Rectal smooth muscle tissue (tissue), 1 donor: ENCODE results near the gene PSMB3.

Experiments used
- H3K27ac ChIP-seq: one replicate; pipeline ENCODE4 v1.7.0; 2013; ENCODE audit warnings: low read depth, low read length, inconsistent platforms
- H3K27me3 ChIP-seq: one replicate; pipeline ENCODE4 v1.7.0; 2013; ENCODE audit warnings: low read length; ENCODE audit not compliant: control insufficient read depth, insufficient read depth
- H3K36me3 ChIP-seq: one replicate; pipeline ENCODE4 v1.7.0; 2013; ENCODE audit warnings: low read length; ENCODE audit not compliant: control insufficient read depth, insufficient read depth
- H3K4me1 ChIP-seq: one replicate; pipeline ENCODE4 v1.7.0; 2013; ENCODE audit warnings: low read length; ENCODE audit not compliant: control insufficient read depth, insufficient read depth
- H3K4me3 ChIP-seq: one replicate; pipeline ENCODE4 v1.7.0; 2013; ENCODE audit warnings: low read length
- H3K9ac ChIP-seq: one replicate; pipeline ENCODE4 v1.7.0; 2013; ENCODE audit warnings: low read length

Gene PSMB3

DNA sequence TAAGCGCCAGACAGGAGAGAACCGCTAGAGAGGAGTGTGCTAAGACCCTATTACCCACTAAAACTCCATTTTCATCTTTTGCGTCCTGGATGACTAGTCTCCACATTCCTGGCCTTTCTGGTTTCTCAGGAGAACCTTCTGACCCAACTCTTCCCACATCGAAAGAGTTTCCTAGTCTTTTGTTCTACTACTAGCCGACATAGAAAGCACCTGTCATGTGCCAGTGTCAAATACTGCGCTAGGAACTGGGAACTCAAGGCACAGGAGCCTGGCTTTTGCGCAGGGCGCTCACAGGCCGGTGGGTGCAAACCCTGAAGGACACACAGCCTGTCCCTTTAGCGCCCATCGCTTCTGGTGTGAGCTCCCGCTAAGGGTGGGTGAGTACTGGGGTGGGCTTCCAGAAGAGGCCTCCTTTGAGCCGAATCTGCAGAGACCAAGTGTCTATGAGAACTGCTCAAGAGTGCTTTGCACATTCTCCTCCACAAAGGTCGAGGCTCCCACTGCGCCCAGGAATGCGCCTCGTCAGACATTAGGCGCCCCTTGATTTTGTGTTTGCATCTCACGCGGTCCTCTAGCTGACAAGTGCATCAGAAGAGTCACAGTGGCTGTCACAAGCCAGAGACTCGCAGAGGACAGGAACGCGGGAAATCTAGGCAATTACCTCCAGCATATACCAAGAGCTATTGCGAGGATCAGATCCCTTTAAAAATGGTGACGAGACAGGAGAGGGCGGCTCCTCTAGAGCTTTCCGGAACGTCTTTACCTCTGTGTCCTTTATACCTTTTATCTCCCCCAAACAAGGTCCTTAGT lies 2.0 kb upstream of the PSMB3 start:
- H3K27me3 ChIP-seq: peaks cover 2% of the 10 kb centered on the region
- H3K4me1 ChIP-seq: no peaks in the 10 kb centered on the region

GRCh38 chr17:38751144-38751807 lies 1.3 kb upstream of the PSMB3 start:
- Histone ChIP-seq H3K4me3 (peak overlapping the region; percentile 44), H3K27me3 (peaks cover 2% of the 10 kb centered on the region), H3K36me3 (peaks cover 11% of the 10 kb centered on the region), H3K9ac (no peak overlapping the region), H3K4me1 (no peaks in the 10 kb centered on the region), H3K27ac (peak overlapping the region; percentile 65)

More for the DNA sequence above, 2.0 kb upstream of the PSMB3 start:
- no peak overlapping the region for H3K9ac ChIP-seq
- peaks cover 6% of the 10 kb centered on the region for H3K36me3 ChIP-seq
- no peak overlapping the region for H3K27ac ChIP-seq
- peak overlapping the region; percentile 76 for H3K4me3 ChIP-seq

DNA sequence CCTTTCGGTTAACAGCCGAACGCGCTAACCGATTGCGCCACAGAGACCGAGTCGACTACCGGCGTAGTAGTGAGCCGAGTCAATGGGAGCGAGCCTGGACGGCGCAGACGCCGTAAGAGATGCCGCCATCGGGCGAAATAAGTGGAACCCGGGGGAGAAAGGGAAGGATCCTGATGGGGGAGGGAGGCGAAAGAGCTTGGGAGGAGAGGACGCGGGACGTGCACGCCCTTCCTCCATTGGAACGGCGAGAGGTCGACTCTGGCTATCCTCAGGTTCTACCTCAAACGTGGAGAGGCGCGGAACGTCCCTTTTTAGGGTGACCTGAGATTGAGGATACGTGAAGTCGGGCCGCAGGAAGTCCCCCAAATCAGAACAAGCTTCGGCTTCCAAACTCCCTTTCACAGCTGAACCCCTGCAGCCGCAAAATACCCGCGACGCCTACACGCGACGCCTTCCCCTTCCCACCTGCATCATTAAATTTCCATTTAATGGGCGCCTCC lies 683 bp upstream of the PSMB3 start:
- Histone ChIP-seq H3K9ac (peak overlapping the region; percentile 13), H3K27me3 (peaks cover 2% of the 10 kb centered on the region), H3K4me3 (peak overlapping the region; percentile 99), H3K36me3 (peaks cover 11% of the 10 kb centered on the region), H3K27ac (peak overlapping the region; percentile 65), H3K4me1 (no peaks in the 10 kb centered on the region)

DNA sequence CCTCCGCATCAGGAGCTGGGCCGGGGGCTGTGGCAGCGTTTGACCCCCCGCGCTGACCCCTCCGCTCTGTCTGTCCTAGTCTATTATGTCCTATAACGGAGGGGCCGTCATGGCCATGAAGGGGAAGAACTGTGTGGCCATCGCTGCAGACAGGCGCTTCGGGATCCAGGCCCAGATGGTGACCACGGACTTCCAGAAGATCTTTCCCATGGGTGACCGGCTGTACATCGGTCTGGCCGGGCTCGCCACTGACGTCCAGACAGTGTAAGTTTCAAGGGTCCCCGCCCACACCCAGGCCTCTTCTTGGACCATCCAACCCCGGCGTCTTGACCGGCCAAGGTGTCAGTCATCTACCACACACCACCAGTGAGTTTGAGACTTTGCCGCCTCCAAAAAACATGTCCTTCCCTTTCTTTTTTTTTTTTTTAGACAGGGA lies 548 bp downstream of the PSMB3 start:
- H3K27ac ChIP-seq: peak overlapping the region; percentile 92
- H3K4me1 ChIP-seq: no peaks in the 10 kb centered on the region
- no peaks in the 10 kb centered on the region for H3K27me3 ChIP-seq
- peaks cover 13% of the 10 kb centered on the region for H3K36me3 ChIP-seq
- H3K4me3 ChIP-seq: peak overlapping the region; percentile 99
- H3K9ac ChIP-seq: peak overlapping the region; percentile 91

- H3K9ac ChIP-seq: no peak overlapping the region
- no peak overlapping the region for H3K4me3 ChIP-seq
- peaks cover 33% of the 10 kb centered on the region for H3K36me3 ChIP-seq
- H3K27ac ChIP-seq: no peak overlapping the region
- H3K27me3 ChIP-seq: no peaks in the 10 kb centered on the region
- H3K4me1 ChIP-seq: no peaks in the 10 kb centered on the region
These were observed 9.1 kb downstream of the PSMB3 start for GRCh38 chr17:38761612-38762011.

- Histone ChIP-seq H3K9ac (no peak overlapping the region), H3K4me3 (no peak overlapping the region), H3K36me3 (peaks cover 33% of the 10 kb centered on the region), H3K4me1 (no peaks in the 10 kb centered on the region), H3K27ac (no peak overlapping the region), H3K27me3 (no peaks in the 10 kb centered on the region)
These were observed 9.7 kb downstream of the PSMB3 start for GRCh38 chr17:38762231-38762630.

DNA sequence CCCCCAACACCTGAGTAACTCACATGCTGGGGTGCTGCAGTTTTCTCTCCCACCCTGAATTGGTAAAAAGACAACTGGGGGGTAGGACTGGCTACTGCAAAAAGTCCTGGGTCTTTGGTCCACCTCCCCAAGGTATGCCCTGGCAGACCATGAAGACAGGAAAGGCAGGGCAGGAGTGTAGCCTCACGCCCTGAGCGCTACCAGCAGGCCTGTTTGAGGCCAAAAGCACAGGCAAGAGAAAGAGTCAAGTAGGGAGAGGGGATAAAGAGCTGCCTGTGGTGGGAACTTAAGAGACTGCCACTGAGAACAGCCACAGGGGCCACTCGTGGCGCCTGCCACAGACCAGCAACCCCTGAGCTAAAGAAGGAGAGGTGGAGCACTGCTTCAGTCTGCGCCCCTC lies 13.8 kb downstream of the PSMB3 start:
- Histone ChIP-seq H3K36me3 (peaks cover 47% of the 10 kb centered on the region), H3K4me1 (no peaks in the 10 kb centered on the region), H3K27me3 (no peaks in the 10 kb centered on the region), H3K4me3 (no peak overlapping the region), H3K27ac (no peak overlapping the region), H3K9ac (no peak overlapping the region)

GRCh38 chr17:38768417-38768816 lies 15.9 kb downstream of the PSMB3 start:
- H3K4me1 ChIP-seq: no peaks in the 10 kb centered on the region
- no peaks in the 10 kb centered on the region for H3K27me3 ChIP-seq
- no peak overlapping the region for H3K9ac ChIP-seq
- H3K36me3 ChIP-seq: peaks cover 38% of the 10 kb centered on the region
- no peak overlapping the region for H3K27ac ChIP-seq
- no peak overlapping the region for H3K4me3 ChIP-seq

GRCh38 chr17:38773258-38773657 lies 20.7 kb downstream of the PSMB3 start:
- no peaks in the 10 kb centered on the region for H3K4me1 ChIP-seq
- H3K4me3 ChIP-seq: no peak overlapping the region
- H3K27me3 ChIP-seq: no peaks in the 10 kb centered on the region
- H3K27ac ChIP-seq: no peak overlapping the region
- no peak overlapping the region for H3K9ac ChIP-seq
- H3K36me3 ChIP-seq: peaks cover 47% of the 10 kb centered on the region

- H3K27ac ChIP-seq: no peak overlapping the region
- H3K27me3 ChIP-seq: no peaks in the 10 kb centered on the region
- H3K9ac ChIP-seq: no peak overlapping the region
- no peaks in the 10 kb centered on the region for H3K4me1 ChIP-seq
- H3K4me3 ChIP-seq: no peak overlapping the region
- H3K36me3 ChIP-seq: peaks cover 67% of the 10 kb centered on the region
These were observed 25.2 kb downstream of the PSMB3 start for GRCh38 chr17:38777641-38778250.

- H3K36me3 ChIP-seq: peaks cover 69% of the 10 kb centered on the region
- no peaks in the 10 kb centered on the region for H3K4me1 ChIP-seq
- H3K4me3 ChIP-seq: no peak overlapping the region
- H3K27ac ChIP-seq: no peak overlapping the region
- H3K9ac ChIP-seq: no peak overlapping the region
- H3K27me3 ChIP-seq: no peaks in the 10 kb centered on the region
These were observed 27.6 kb downstream of the PSMB3 start for GRCh38 chr17:38779965-38780752.

- Histone ChIP-seq H3K27ac (no peak overlapping the region), H3K27me3 (no peaks in the 10 kb centered on the region), H3K4me1 (no peaks in the 10 kb centered on the region), H3K36me3 (peaks cover 69% of the 10 kb centered on the region), H3K4me3 (no peak overlapping the region), H3K9ac (no peak overlapping the region)
These were observed 30.7 kb downstream of the PSMB3 start for GRCh38 chr17:38783227-38783626.
